ENCODE results near the gene CHD1.
A peak's percentile ranks its signal among the peaks of the same experiment; 100 is the strongest.
"Not testable (repeated sequence)": the region's sequence is repeated elsewhere in the genome, so short reads cannot be mapped to it uniquely, and the experiment has no call there.

Gene CHD1

DNA sequence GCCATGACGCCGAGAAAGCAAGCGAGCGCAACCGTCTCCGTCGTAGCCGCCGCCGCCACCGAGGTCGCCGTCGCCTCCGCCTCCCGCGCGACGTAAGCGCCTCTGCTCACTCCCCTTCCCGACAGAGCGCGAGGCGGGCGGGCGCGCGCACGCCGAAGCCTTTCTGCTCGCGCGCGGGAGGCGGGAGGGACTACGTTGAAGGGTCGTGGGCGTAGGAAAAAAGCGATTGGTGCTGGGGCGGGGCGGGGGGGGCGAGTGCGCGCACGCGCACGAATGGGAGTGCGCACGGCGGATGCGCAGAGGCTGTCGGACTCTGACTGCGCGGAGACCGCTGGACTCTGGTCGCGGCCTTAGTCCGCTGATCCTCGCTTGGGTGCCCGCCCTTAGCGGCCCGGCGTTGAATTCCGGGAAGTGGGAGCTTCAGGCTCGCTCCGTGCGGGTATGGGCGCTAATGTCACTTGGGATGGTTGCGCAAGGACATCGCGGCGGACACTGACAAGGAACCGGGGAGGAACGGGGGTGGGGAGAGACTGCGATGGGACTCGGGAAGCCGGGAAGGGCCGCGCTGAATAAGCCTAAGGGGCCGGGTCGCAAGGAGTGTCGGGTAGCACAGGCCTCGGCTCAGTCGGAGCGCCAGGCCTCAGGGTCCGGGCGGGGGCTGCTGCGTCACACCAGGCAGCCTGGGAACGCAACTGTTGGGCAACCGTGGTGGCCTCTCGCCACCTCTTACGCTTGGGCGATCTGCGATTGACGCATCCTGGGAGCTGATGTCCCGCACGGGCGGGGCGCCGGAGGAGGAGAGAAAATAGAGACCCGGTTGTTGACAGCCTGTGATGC lies at the start of gene CHD1:
Gene CHD1, minus strand, starts transcription at position 135 of the 837 bp plus-strand sequence. CDS start 2,621 bp downstream, outside the sequence.
- DNase-seq, result peak; percentile 64 to 98 (median 93)

DNA sequence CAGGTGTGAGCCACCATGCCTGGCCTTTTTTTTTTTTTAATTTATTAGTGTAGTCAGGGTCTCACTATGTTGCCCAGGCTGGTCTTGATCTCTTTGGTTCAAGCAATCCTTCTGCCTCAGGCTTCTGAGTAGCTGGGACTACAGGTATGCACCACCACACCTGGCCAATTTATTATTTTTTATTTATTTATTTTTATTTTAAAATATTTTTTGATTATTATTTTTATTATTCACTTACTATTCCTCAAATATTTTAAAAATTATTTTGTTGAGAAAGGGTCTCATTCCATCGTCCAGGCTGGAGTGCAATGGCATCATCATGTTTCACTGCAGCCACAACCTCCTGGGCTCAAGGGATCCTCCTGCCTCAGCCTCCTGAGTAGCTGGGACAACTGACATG lies 49.7 kb upstream of the CHD1 start:
- no peak for DNase-seq

DNA sequence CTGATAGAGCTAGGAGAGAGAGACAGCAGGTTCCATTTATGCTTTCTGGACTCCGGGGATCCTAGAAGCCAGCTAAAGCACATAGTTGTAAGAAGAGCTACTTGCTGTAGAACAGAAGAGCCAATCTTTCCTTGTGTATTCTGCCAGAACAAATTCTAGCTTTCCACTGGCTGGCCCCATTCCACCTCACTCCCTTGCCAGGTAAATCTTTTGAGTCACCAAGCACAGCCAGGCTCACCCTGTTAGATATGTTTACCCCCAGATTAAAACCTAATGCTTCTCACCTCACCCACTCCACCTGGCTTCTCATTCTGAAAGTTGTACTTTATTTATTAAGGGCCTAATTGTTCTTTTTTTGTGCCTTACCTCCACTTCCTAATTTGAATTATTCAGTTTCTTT lies 48.9 kb upstream of the CHD1 start:
- DNase-seq, result no peak

DNA sequence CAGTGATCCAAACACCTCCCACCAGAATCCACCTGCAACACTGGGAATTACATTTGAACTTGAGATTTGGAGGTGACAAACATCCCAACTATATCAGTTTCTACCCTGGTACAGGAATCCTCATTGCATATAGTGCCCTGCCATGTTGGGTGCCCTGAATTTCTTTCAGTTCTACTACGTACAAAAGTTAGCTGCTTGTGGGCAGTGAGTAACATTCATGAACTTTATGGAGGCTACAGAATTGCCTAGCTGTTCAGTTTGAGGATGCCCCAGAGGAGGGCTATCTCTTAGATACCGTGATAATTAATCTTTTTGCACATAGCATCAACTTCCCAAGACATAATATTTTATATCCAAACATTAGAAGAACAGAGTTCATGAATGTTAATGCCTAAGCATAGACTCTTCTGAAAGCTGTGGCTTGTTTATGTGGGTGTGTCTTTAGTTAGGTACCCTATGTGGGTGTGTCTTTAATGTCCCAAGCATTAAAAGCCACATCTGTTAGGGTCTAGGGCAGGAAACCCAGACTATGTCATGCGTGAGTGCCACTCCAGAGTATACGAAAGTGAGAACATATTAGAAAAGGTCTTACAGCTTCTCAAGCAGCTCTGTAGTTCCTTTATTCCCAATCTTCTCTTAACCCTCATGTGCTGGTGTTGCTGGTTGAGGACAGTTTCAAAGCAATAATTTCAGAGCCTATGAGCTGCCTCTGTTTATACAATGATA lies 47.0 kb upstream of the CHD1 start:
- no peak for DNase-seq

DNA sequence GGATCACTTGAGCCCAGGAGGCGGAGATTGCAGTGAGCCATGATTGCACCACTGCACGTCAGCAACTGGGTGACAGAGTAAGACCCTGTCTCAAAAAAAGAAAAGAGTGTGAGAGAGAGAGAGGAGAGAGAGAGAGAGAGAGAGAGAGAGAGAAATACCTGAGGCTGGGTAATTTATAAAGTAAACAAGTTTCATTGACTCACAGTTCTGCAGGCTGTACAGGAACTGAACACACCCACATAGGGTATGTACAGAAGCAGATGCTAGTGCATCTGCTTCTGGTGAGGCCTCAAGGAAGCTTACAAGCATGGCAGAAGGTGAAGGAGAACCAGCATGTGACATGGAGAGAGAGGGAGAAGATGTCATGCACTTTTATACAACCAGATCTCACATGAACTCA lies 46.4 kb upstream of the CHD1 start:
- DNase-seq, result no peak

DNA sequence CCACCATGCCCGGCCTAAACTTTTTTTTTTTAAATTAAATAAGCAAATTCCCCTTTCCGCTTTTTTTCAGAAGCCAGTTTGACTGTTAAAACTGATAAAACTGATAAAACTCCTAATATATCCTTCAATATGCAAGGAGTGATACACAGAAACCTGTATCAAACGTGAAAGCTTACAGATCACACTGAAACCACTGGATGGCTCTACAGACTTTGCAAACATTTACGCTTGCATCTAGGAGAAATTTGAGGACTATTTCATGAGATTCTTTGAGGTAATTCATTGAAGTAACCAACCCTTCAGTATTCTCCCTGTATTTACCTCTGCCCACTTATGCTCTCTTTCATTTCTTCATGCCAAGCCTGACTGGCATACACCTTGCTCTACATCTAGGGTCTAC lies 40.6 kb upstream of the CHD1 start:
- DNase-seq, result no peak

DNA sequence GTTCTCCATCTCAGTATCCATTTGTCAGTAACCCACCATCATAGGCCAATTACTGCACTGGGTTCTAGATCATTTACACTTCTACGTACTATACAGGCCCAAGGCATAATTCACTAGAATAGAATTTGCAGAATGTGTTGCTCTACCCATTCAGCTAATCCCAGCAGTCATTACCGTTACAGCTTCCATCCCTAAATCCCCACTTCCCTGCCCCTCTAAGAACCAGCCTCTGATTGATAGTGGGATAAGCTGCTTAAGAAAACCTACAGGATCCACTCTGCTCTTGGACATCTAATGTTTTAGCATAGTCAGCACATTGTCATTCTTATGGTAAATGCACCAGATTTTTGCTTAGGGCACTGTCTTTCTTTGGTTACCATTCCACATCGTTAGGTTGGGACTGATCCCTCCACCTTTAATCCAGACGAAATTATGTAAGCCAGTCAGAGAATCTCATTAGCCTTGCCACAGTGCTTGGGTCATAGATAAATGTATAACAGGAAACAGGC lies 39.3 kb upstream of the CHD1 start:
- DNase-seq, result no peak

DNA sequence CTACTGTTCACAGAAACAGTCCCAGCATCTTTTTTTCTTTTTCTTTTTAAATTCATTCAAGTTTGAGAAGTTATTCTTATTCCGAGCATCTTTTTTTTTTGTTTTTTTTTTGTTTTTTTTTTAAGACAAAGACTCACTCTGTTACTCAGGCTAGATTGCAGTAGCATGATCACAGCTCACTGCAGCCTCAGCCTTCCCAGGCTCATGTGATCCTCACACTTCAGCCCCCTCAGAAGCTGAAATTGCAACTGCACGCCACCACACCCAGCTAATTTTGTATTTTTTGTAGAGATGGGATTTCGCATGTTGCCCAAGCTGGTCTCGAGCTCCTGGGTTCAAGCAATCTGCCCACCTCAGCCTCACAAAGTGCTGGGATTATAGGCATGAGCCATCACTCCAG lies 36.4 kb upstream of the CHD1 start:
- DNase-seq, result no peak

DNA sequence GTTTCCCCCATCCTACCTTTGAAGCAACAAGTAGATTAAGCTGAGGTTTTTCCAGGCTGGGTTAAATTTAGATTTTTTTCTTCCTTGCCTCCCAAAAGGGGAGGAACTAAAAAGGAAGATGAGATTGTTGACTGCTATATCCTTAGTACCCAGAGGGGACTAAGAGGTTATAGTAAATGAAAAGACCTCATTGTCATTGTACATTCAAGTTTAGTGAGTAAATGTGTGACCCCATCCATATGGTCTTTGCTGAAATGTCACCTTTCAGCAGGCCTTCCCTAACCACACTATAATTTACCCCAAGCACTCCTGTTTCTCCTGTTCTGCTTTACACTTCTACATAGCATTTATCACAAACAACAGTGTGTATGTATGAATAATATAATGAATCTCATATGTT lies 35.8 kb upstream of the CHD1 start:
- no peak for DNase-seq

DNA sequence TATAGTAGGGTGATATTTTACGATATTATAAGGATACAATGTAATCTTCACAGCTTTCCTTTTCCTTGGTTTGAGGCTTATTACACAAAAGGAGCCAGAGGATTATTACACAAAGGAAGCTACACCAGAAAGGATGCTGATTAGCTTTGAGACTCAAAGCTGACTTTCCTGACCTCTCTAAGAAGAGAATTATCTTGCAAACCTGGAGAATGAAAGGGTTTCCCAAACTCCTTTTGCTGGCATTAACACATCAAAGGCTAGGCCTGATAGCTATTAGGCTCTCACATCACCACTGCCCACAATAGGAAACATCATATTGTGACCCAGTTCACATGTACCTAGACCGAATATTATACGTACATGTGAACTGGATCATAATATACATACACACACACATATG lies 34.2 kb upstream of the CHD1 start:
- no peak for DNase-seq

DNA sequence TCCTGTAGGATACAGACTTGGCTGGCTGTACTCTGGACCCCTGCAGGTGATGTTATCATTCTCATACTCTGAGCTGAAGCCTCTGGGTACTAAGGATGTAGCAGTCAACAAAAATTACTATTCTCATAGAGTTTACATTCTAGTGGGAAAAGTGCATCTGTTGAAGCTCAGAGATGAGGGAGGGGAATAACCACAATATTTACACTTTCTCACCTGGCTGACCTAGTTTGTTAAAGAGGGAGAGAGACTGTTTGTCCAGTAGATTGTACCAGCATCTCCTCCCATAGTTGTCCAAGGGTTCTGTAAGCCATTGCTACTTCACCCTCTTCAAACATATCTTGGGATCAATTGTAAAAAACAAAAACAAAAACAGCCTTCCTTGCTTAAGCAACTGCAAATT lies 33.8 kb upstream of the CHD1 start:
- no peak for DNase-seq

DNA sequence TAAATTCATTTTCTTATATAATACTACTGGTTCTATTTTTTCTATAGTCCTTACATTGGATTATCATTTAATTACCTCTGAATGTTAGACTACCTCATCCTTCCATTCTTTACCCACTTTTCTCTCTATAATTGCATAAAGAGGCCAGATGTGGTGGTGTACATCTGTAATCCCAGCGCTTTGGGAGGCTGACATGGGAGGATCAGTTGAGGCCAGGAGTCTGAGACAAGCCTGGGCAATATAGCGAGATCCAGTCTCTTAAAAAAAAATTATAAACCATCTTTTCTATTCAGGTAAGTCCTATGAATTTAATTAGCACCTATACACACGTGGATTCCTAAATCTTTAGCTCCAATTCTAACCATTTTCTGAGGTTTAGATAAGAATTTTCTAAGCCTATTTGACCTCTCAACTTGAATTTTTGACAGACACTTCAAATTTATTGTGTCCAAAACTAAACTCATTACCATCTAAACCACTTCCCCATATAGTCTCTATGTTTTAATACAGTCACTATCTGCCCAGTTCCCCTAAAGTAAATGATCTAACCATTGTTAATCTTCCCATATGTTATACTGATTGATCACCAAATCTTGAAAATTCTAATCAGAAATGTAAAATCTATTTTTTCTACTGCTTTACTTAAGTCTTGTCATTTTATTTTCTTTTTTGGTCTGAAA lies 33.0 kb upstream of the CHD1 start:
- DNase-seq, result no peak

DNA sequence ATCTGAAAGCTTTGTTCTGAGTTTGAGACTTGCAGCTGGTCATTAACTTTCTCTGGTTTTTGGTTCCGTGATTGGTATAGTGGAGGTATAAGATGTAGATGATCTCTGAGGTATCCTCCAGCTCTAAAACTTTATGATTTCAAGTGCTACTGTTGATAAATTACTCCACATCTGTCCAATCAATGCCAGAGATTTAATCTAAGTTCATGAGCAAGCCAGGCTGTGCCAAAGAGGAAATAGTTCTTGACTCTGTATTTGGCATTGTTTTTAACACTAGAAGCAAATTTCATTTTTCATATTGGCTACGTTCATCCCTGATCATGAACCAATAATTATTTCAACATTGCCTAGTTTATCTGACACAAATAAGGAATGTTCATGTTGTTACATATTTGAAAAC lies 28.5 kb upstream of the CHD1 start:
- no peak for DNase-seq

DNA sequence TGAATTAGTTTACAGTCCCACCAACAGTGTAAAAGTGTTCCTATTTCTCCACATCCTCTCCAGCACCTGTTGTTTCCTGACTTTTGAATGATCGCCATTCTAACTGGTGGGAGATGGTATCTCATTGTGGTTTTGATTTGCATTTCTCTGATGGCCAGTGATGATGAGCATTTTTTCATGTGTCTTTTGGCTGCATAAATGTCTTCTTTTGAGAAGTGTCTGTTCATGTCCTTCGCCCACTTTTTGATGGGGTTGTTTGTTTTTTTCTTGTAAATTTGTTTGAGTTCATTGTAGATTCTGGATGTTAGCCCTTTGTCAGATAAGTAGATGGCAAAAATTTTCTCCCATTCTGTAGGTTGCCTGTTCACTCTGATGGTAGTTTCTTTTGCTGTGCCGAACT lies 27.1 kb upstream of the CHD1 start:
- not testable (repeated sequence) for DNase-seq

DNA sequence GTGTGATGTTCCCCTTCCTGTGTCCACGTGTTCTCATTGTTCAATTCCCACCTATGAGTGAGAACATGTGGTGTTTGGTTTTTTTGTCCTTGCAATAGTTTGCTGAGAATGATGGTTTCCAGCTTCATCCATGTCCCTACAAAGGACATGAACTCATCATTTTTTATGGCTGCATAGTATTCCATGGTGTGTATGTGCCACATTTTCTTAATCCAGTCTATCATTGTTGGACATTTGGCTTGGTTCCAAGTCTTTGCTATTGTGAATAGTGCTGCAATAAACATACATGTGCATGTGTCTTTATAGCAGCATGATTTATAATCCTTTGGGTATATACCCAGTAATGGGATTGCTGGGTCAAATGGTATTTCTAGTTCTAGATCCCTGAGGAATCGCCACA lies 26.7 kb upstream of the CHD1 start:
- DNase-seq, result not testable (repeated sequence)

DNA sequence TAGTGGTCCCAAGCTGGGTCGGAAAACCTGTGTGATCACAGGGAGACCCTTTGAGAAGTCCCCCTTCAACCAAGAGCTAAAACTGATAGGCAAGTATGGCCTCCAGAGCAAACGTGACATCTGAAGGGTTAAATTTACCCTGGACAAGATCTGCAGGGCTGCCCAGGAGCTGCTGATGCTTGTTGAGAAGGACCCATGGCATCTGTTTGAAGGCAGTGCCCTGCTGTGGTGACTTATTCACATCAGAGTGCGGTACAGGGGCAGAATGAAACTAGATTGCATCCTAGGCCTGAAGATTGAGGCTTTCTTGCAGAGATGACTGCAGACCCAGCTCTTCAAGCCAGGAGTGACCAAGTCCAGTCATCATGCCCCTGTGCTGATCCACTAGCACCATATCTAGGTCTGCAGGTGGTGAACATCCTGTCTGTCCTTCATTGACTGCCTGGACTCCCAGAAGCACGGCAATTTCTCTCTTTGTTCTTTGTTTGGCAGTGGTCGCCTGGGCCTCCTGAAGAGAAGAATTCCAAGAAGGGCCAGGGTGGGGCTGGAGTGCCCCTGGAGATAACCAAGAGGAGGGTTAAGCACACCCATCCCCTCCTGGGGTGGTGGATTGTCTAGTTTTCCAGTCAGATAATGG lies 25.7 kb upstream of the CHD1 start:
- DNase-seq, result no peak

DNA sequence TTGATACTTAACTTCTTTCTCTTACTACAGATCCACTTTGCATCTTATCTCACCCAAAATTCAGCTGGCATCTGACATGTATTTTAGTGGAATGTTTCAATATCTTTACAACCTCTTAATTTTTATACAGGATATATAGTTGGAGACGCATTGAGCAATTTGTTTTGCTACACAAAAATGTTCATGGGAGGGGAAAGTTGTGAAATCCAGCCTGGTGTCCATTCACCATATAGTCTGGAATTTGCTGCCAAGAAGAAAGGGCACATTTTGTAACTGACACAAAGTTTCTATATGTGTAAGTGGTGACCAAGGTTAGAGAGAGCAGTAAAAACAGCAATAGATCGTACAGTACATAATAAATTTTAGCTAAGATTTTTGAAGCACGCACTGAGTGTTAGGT lies 14.0 kb upstream of the CHD1 start:
- no peak for DNase-seq

DNA sequence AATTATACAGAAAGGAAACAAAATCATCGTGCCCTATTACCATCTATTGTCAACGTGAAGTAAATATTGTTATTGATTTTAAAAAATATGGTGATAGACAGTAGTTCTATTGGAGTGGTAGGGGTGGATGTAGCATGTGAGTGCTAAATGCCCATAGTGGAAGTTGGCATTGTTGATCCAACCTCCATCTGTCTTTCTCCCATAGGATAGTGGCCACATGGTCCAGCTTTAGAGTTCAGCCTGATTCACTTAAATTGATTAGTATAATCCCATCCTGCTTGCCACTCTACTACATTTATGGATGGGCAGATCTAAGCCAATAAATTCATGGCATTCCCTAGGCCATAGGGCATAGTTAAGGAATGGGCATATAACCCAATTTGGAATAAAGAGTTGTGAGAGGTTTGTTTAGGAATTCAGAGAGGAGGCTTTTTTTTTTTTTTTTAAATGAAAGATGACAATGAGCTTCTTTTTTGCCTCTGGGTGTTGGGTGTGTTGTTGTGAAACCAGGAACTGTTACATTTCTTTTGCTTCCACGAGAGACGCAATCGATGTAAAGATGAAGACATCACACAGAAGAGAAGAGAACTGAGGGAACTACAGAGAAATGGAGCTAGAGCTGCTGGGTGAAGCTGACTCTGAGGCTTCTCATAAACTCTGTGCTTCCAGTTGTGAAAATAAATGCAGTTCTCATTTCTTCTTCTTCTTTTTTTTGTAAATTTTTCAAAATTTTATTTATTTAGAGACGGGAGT lies 12.5 kb upstream of the CHD1 start:
- no peak for DNase-seq

DNA sequence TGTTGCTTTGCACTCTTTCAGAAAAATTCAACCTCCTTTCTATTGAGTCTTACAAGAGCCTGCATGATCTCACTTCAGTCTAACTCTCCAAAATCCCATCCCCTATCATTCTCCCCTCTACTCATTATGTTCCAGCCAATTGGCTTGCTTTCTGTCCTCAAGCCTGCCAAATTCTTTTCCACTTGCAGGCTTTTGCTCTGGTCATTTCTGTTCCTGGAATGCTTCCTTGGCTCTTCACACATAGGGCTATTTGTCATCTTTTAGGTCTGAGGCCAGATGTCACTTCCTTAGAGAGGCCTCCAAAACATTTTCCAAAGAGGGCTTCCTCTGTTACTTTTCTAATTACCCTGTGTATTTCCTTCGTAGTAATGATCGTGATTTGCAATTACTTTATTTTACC lies 11.8 kb upstream of the CHD1 start:
- DNase-seq, result peak in 9 of 56 donors; percentile 1 to 12 (median 5)

DNA sequence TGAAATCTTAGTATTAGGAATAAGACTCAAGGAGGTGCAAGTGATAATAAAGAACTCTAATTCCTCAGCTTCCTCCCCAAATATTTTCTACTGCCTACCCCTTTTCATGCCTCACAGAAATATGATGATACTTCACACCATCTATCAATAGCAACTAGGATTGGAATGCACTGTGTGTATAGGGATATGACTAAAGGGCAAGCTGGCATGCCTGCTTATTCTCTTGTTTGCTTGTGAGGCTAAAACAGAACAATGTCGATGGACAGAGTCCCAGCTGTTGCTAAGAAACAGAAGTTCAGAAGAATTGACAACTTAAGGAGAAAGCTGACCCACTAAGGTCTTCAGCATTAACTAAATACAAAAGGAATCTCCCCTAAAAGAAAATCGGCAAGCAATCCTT lies 9.7 kb upstream of the CHD1 start:
- DNase-seq, result no peak

Measured in nucleus accumbens (tissue), 56 donors.